ENCODE data around the gene NLRP13. TPM values are rescaled to one million over a fixed set of nuclear protein-coding genes. Genes with fewer than 3 reads are reported as not detected.

The NLRP13 gene
- total and polyA plus RNA-seq, 7 experiments from 2014 or later = not detected

Other genes with a start within 250 kb of the NLRP13 start
- gene NLRP9, start 193.9 kb downstream of the NLRP13 start, total RNA-seq = not detected
- not detected for gene NLRP9, start 193.9 kb downstream of the NLRP13 start, polyA plus RNA-seq
- gene RFPL4A, start 173.2 kb downstream of the NLRP13 start, total RNA-seq = not detected
- gene RFPL4A, start 173.2 kb downstream of the NLRP13 start, polyA plus RNA-seq = not detected
- gene RFPL4AL1, start 163.2 kb downstream of the NLRP13 start, total RNA-seq = not detected
- not detected for gene RFPL4AL1, start 163.2 kb downstream of the NLRP13 start, polyA plus RNA-seq
- gene NLRP11, start 100.3 kb downstream of the NLRP13 start, total RNA-seq = not detected
- not detected for gene NLRP11, start 100.3 kb downstream of the NLRP13 start, polyA plus RNA-seq
- gene NLRP4, start 95.8 kb downstream of the NLRP13 start, total RNA-seq = not detected
- gene NLRP4, start 95.8 kb downstream of the NLRP13 start, polyA plus RNA-seq = not detected
- not detected for gene NLRP8, start 15.5 kb upstream of the NLRP13 start, total RNA-seq
- not detected for gene NLRP8, start 15.5 kb upstream of the NLRP13 start, polyA plus RNA-seq
- gene NLRP5, start 54.4 kb upstream of the NLRP13 start, total RNA-seq = not detected
- gene NLRP5, start 54.4 kb upstream of the NLRP13 start, polyA plus RNA-seq = not detected
- 10 to 100 TPM; 19.7 to 41.2 (median 33.0) TPM for gene ZNF787, start 189.0 kb upstream of the NLRP13 start, total RNA-seq
- 1 to 10 TPM; 1.5 to 2.4 TPM for gene ZNF787, start 189.0 kb upstream of the NLRP13 start, polyA plus RNA-seq
- gene ZNF444, start 209.0 kb upstream of the NLRP13 start, total RNA-seq = 10 to 100 TPM; 22.2 to 49.6 (median 35.7) TPM
- gene ZNF444, start 209.0 kb upstream of the NLRP13 start, polyA plus RNA-seq = 10 to 100 TPM; 15.9 to 35.3 TPM
- not detected for gene GALP, start 243.7 kb upstream of the NLRP13 start, total RNA-seq
- gene GALP, start 243.7 kb upstream of the NLRP13 start, polyA plus RNA-seq = not detected